ENCODE data around the gene WWC1.

- TF ChIP-seq CTCF (IDR thresholded peaks at IDR 0.05; ENCODE audit: low read length) (no peak), EZH2 (IDR thresholded peaks at IDR 0.05; ENCODE audit: borderline replicate concordance, low read length) (no peak)
Measured at GRCh38 chr5:168307022-168307421, 15.6 kb downstream of the WWC1 start.
